Effector memory CD8-positive, alpha-beta T cell (primary cell): Measurements from ENCODE around the gene NCOA1.
"Not testable (repeated sequence)": the region's sequence is repeated elsewhere in the genome, so short reads cannot be mapped to it uniquely, and the experiment has no call there.

Source experiments
- ATAC-seq: fragments of 150-1000 bp; cut with Tn5 transposase; replicated peaks from 2 replicates; pipeline ENCODE4 v1.10.0; 2021; ENCODE audit warnings: mild to moderate bottlenecking, moderate library complexity
- DNase-seq, 3 experiments: peaks; one replicate each; pipeline ENCODE4 v3.0.0; 2021
- H3K27ac Mint-ChIP-seq, 2 donors: one replicate each; pipeline ENCODE4 v1.8.0; 2022; ENCODE audit warnings: mild to moderate bottlenecking in 2 of 2, mixed read lengths in 2 of 2, moderate library complexity in 2 of 2
- H3K27me3 Mint-ChIP-seq, 2 donors: one replicate each; pipeline ENCODE4 v1.8.0; 2022; ENCODE audit warnings: mixed read lengths in 2 of 2
- H3K36me3 Mint-ChIP-seq: one replicate; pipeline ENCODE4 v1.8.0; 2022; ENCODE audit warnings: mild to moderate bottlenecking, moderate library complexity, mixed read lengths; ENCODE audit not compliant: insufficient read depth
- H3K4me1 Mint-ChIP-seq, 2 donors: one replicate each; pipeline ENCODE4 v1.8.0; 2022; ENCODE audit warnings: low read depth in 2 of 2, mixed read lengths in 2 of 2
- H3K4me3 Mint-ChIP-seq, 2 donors: one replicate each; pipeline ENCODE4 v1.8.0; 2022; ENCODE audit warnings: mild to moderate bottlenecking in 2 of 2, mixed read lengths in 2 of 2, moderate library complexity in 2 of 2
- H3K9me3 Mint-ChIP-seq, 2 donors: one replicate each; pipeline ENCODE4 v1.8.0; 2022; ENCODE audit warnings: mixed read lengths in 2 of 2

Gene NCOA1

GRCh38 chr2:24658531-24659202, 167.6 kb downstream of the NCOA1 start:
- Mint-ChIP-seq H3K4me1 (peaks cover 6 to 45% of the 10 kb centered on the region in 2 donors), H3K27ac (peak overlapping the region in 1 of 2 donors; percentile 2)

GRCh38 chr2:24659862-24660261, 168.8 kb downstream of the NCOA1 start:
- ATAC-seq (no peak), DNase-seq (no peak)
- Mint-ChIP-seq H3K27me3 (no peaks in the 10 kb centered on the region), H3K4me1 (peaks cover 6 to 39% of the 10 kb centered on the region in 2 donors), H3K9me3 (no peaks in the 10 kb centered on the region), H3K36me3 (peaks cover 12% of the 10 kb centered on the region), H3K4me3 (no peak overlapping the region), H3K27ac (peak overlapping the region in 1 of 2 donors; percentile 2)

More at GRCh38 chr2:24658531-24659202, 167.6 kb downstream of the NCOA1 start:
- Mint-ChIP-seq H3K27me3 (no peaks in the 10 kb centered on the region), H3K36me3 (peaks cover 12% of the 10 kb centered on the region), H3K4me3 (no peak overlapping the region), H3K9me3 (no peaks in the 10 kb centered on the region)
- ATAC-seq (no peak), DNase-seq (no peak)

GRCh38 chr2:24667542-24667941, 176.5 kb downstream of the NCOA1 start:
- Mint-ChIP-seq H3K9me3 (no peaks in the 10 kb centered on the region), H3K27ac (no peak overlapping the region), H3K4me3 (no peak overlapping the region), H3K4me1 (peaks cover 0 to 17% of the 10 kb centered on the region in 2 donors), H3K36me3 (peaks cover 17% of the 10 kb centered on the region), H3K27me3 (no peaks in the 10 kb centered on the region)
- DNase-seq (no peak), ATAC-seq (no peak)

- Mint-ChIP-seq H3K4me1 (peaks cover 0 to 14% of the 10 kb centered on the region in 2 donors), H3K27ac (no peak overlapping the region), H3K9me3 (no peaks in the 10 kb centered on the region), H3K27me3 (no peaks in the 10 kb centered on the region), H3K36me3 (peaks cover 25% of the 10 kb centered on the region), H3K4me3 (no peak overlapping the region)
- DNase-seq (no peak), ATAC-seq (no peak)
Measured at GRCh38 chr2:24671230-24671629, 180.2 kb downstream of the NCOA1 start.

- ATAC-seq = no peak
- Mint-ChIP-seq H3K4me1 (peaks cover 0 to 14% of the 10 kb centered on the region in 2 donors), H3K9me3 (no peaks in the 10 kb centered on the region), H3K27me3 (no peaks in the 10 kb centered on the region), H3K4me3 (peak overlapping the region in 1 of 2 donors; percentile 35), H3K36me3 (peaks cover 25% of the 10 kb centered on the region), H3K27ac (peak overlapping the region; percentile 49 to 58)
- DNase-seq = no peak
Measured at GRCh38 chr2:24672589-24672988, 181.5 kb downstream of the NCOA1 start.

- no peaks in the 10 kb centered on the region for H3K27me3 Mint-ChIP-seq
- no peak overlapping the region for H3K27ac Mint-ChIP-seq
- H3K36me3 Mint-ChIP-seq = peaks cover 25% of the 10 kb centered on the region
Measured at GRCh38 chr2:24675338-24675737, 184.3 kb downstream of the NCOA1 start.

GRCh38 chr2:24676493-24676892, 185.4 kb downstream of the NCOA1 start:
- Mint-ChIP-seq H3K4me3 (no peak overlapping the region), H3K27me3 (no peaks in the 10 kb centered on the region), H3K36me3 (peaks cover 23% of the 10 kb centered on the region), H3K4me1 (peaks cover 2 to 14% of the 10 kb centered on the region in 2 donors), H3K9me3 (no peaks in the 10 kb centered on the region), H3K27ac (no peak overlapping the region)
- DNase-seq = no peak
- no peak for ATAC-seq

More at GRCh38 chr2:24675338-24675737, 184.3 kb downstream of the NCOA1 start:
- Mint-ChIP-seq H3K9me3 (no peaks in the 10 kb centered on the region), H3K4me3 (no peak overlapping the region), H3K4me1 (peaks cover 2 to 14% of the 10 kb centered on the region in 2 donors)
- DNase-seq (no peak), ATAC-seq (no peak)

- H3K27ac Mint-ChIP-seq, H3K4me3 Mint-ChIP-seq, H3K9me3 Mint-ChIP-seq, H3K27me3 Mint-ChIP-seq, DNase-seq, H3K4me1 Mint-ChIP-seq, ATAC-seq: not testable (repeated sequence)
- H3K36me3 Mint-ChIP-seq = peaks cover 21% of the 10 kb centered on the region
Measured at GRCh38 chr2:24678066-24678465, 187.0 kb downstream of the NCOA1 start.

- H3K4me1 Mint-ChIP-seq = peaks cover 2 to 4% of the 10 kb centered on the region in 2 donors
- H3K27me3 Mint-ChIP-seq = no peaks in the 10 kb centered on the region
- no peak overlapping the region for H3K4me3 Mint-ChIP-seq
- no peaks in the 10 kb centered on the region for H3K9me3 Mint-ChIP-seq
- no peak for ATAC-seq
- DNase-seq = no peak
- H3K36me3 Mint-ChIP-seq = peaks cover 19% of the 10 kb centered on the region
- H3K27ac Mint-ChIP-seq = no peak overlapping the region
Measured at GRCh38 chr2:24680196-24680595, 189.1 kb downstream of the NCOA1 start.

GRCh38 chr2:24682304-24682703, 191.2 kb downstream of the NCOA1 start:
- H3K27me3 Mint-ChIP-seq = no peaks in the 10 kb centered on the region
- H3K27ac Mint-ChIP-seq = no peak overlapping the region
- ATAC-seq (no peak), DNase-seq (no peak)
- no peaks in the 10 kb centered on the region for H3K9me3 Mint-ChIP-seq
- H3K36me3 Mint-ChIP-seq = peaks cover 9% of the 10 kb centered on the region
- peaks cover 2 to 9% of the 10 kb centered on the region in 2 donors for H3K4me1 Mint-ChIP-seq
- H3K4me3 Mint-ChIP-seq = no peak overlapping the region

- no peak for DNase-seq
- Mint-ChIP-seq H3K4me3 (no peak overlapping the region), H3K27me3 (no peaks in the 10 kb centered on the region), H3K27ac (no peak overlapping the region), H3K36me3 (peaks cover 9% of the 10 kb centered on the region), H3K4me1 (peaks cover 5 to 20% of the 10 kb centered on the region in 2 donors), H3K9me3 (no peaks in the 10 kb centered on the region)
- no peak for ATAC-seq
Measured at GRCh38 chr2:24683408-24683807, 192.4 kb downstream of the NCOA1 start.

GRCh38 chr2:24690524-24690923, 199.5 kb downstream of the NCOA1 start:
- Mint-ChIP-seq H3K9me3 (no peaks in the 10 kb centered on the region), H3K4me3 (no peak overlapping the region), H3K36me3 (peaks cover 6% of the 10 kb centered on the region), H3K27ac (no peak overlapping the region), H3K4me1 (peaks cover 3 to 27% of the 10 kb centered on the region in 2 donors), H3K27me3 (no peaks in the 10 kb centered on the region)
- no peak for ATAC-seq
- DNase-seq = no peak

- H3K27ac Mint-ChIP-seq = no peak overlapping the region
- H3K4me3 Mint-ChIP-seq = no peak overlapping the region
- H3K27me3 Mint-ChIP-seq = no peaks in the 10 kb centered on the region
- H3K36me3 Mint-ChIP-seq = peaks cover 6% of the 10 kb centered on the region
- H3K4me1 Mint-ChIP-seq = peaks cover 3 to 26% of the 10 kb centered on the region in 2 donors
- H3K9me3 Mint-ChIP-seq = no peaks in the 10 kb centered on the region
- DNase-seq (no peak), ATAC-seq (no peak)
Measured at GRCh38 chr2:24691806-24692205, 200.8 kb downstream of the NCOA1 start.

GRCh38 chr2:24697792-24698191, 206.7 kb downstream of the NCOA1 start:
- H3K4me1 Mint-ChIP-seq = no peaks in the 10 kb centered on the region
- no peak for ATAC-seq
- H3K36me3 Mint-ChIP-seq = peaks cover 27% of the 10 kb centered on the region
- H3K27ac Mint-ChIP-seq = no peak overlapping the region
- no peaks in the 10 kb centered on the region for H3K9me3 Mint-ChIP-seq
- H3K4me3 Mint-ChIP-seq = no peak overlapping the region
- no peaks in the 10 kb centered on the region for H3K27me3 Mint-ChIP-seq
- DNase-seq = no peak
